Renal cortical epithelial cell (primary cell): ENCODE measurements around the gene ABLIM2. TPM values are rescaled to one million over a fixed set of nuclear protein-coding genes. Genes with fewer than 3 reads are reported as not detected.

Experiments used
- DNase-seq: peaks from one replicate; pipeline ENCODE4 v3.0.0-alpha.2; 2011; ENCODE audit warnings: low read depth
- total RNA-seq: library from RNA; depleted of rRNA; stranded (reverse); fragments of >200 nt; gene quantifications from 2 replicates; pipeline ENCODE4 v1.2.3, GENCODE V29; 2014

Gene ABLIM2
- total RNA-seq, 1 donor from 2014 or later = 6.1 TPM

DNA sequence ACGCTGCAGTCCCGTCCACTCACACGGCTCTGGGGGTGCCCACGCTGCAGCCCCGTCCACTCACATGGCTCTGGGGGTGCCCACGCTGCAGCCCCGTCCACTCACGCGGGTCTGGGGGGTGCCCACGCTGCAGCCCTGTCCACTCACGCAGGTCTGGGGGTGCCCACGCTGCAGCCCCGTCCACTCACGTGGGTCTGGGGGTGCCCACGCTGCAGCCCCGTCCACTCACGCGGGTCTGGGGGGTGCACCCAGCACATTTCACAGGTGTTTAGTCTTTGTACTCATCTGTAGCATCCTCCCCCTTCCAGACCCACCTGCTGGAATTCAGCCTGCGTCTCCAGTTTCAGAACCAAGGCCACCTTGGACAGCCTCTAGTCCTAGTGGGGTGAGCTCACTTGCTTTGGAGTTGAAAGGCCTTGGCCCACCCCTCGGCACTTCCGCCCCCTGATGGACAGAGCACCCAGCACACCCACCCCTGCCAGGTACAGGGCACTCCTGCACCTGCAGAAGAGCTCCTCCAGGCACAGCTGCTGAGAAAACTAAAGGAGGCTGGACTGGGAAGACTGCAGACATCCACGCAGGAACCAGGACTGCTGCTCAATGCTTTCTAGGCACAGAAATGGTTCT is 73.0 kb downstream of the ABLIM2 start:
- no peak for DNase-seq

DNA sequence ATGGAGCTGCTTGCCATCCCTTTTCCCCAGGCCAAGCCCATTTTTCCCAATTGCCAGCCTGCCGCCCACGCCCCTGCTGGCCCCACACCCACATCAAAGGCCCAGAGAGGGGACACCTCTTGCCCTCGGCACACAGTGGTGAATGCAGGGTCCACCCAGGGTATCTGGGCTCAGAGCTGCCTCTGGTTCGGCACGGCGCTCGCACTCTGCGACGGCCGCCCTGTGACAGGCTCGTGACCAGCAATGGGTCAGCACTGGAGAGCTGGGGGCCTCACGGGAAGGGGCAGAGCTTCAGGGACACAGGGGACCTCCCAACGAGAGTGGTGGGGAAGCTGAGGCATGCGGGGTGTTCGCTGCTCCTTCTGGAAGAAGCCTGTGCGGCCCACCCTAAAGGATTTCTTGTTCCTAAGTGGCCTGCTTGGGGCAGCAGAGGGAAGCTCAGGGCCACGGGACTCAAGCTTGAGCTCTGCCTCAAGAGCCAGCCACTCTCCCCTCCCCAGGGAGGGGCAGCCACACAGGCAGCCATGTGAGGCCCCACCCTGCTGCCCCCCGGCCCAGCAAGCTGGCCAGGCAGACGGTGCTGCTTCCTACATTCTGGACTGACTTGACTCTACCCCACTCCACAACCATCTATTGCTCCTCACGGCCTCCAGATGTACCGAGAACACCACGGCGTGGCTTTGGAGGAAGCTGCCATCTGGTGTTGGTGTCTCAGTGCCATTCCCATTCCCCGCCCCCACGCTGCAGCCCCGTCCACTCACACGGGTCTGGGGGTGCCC is 73.7 kb downstream of the ABLIM2 start:
- no peak for DNase-seq

DNA sequence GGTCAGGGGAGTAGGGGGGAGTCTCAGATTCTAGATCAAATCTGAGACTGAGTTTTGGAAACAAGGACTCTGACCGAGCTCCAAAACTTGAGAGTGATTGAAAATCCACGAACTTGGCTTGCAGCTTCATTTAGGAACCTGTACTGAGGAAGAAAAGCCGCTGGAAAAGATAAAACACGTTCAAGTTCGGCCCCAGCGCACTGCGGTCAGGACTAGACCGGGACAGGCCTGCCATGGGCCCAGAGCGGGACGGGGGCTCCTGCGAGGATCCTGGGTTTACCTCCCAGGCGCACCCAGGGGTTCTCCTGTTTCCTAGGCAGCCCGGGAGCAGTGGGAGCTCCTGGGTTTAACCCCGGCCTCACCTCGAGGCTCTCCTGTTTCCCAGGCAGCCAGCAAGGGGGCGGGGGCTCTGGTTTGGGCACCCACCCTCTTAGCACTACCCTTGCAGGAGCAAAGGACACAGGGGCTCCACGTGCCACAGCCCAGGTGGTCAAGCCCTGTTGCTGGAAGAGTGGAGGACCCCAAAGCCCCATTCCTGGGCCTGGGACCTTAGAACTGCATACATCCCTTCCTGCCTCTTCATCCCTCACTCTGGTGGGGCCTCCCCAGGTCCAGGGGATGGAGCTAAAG is 74.5 kb downstream of the ABLIM2 start:
- DNase-seq = no peak

DNA sequence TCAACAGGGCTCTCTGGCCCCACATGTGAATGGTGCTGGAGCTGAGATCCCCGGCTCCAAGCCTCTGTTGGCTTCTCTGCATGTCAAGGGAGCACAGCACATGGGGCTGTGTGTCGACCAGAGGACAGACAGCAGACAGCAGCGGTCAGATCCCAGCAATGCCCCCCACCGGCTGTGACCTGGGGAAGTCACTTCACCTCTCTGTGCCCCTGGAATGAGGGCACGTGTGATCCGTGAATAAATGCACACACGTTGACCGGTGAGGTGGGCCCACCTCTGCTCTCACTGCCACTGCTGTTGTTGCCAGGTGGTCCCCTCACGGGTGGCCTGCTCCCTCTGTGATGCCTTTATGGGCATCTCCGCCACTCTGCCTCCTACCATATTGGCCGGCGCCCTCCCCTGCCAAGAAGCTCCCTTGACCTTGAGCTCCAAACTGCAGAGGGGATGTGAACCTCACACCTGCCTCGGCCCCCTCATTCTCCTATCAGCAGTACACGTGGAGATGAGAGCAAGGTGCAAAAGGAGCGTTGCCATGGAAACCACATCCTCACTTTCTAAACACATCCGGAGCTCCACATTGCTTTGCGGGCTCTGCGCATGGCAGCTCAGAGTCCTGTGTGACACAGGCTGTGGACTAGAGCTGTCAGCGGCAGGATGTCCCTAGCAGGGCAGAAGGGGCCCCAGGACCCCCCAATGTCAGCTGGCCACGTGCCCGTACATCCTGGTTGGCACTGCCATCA is 75.4 kb downstream of the ABLIM2 start:
- DNase-seq = no peak

DNA sequence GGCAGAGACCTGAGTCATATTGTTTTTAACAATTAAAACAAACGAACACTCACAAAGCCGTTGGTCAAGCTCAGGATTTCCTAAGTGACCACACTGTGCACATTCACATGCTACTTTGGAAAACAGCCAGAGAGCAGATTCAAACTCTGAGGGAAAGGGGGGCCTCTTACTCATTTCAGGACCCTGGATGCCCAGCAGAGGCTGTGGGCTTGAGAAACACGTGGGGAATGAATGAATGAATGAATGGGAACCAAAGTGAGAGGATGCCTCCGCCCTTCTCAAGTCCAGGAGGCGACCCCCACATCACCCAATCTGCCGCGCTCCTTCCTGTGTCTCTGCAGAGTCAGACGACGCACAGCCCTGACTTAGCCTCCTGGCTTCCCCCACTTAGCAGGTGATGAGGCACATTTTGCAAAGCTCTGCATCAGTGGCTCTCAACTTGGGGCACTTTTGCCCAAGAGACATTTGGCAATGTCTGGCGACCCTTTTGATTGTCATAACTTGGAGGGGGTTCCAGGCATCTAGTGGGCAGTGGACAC is 76.0 kb downstream of the ABLIM2 start:
- DNase-seq = no peak

DNA sequence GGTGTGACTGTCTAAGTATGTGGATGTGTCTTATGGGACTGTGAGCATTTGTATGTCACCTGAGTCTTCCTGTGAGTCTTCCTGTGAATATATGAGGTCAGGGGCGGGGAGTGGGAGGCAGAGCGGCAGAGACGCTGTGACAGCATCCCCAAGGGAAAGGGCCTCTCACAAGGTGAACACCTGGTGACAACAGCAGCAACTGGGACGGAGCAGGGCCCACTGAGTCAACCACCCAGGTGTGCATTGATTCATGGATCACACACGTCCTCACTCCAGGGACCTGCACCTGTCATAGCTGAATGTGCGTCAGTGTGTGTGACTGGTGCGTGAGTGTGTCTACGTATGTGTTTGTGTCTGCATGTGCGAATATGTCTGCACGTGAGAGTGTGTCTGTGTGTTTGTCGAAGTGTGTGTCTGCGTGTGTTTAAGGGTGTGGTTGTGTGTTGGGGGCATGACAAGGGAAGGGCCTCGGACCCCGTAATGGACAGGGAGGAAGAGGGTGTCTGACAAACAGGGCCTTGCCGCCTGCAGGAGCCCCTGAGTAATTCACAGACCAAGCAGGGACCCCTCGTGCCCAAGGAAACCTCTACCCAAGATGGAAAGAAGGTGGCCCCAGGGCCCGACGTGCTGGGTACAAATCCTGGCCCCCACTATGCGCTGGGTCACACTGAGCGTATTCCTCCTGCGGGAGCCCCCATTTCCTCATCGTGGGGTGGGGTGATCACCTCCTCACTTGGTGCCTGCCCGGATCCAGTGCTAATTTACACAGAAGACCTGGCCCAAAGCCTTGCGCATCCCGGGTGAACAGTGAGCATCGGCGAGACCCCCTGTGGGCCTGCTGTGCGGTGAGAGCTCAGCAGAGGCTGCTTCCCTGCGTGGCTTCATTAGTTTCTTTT is 76.7 kb downstream of the ABLIM2 start:
- DNase-seq = no peak

DNA sequence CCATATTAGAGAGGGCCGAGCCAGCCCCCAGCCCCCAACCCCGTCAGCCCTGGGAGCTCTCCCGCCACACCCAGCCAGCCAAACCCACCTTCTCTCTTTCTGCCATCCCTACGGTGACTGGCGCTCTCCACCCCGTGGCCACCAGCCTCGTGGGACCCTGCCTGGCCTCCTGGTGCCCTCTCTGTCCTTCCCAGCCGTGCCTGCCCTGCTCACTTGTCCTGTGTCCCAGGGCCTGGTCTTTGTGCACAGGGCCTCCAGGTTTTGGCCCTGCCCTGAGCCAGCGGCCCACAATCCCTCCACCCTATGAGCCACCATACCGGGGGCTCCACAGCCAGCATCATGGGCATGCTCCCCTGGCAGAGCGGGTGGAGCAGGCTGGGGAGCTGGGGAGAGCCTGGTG is 77.4 kb downstream of the ABLIM2 start:
- DNase-seq = no peak

DNA sequence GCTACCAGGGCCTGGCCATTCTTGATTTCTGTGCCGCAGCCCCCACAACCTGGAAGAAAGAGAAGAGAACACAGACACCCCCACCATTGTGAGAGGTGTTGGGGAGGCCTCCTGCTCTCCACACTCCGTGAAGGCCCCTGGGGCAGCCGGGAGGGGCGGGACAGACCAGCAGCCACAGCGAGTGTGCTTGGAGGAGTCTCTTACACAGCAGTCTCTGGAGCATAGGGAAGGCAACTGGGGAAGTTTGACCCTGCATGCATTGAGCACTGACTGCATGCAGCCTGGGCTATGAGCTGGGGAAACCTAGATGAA is 77.9 kb downstream of the ABLIM2 start:
- DNase-seq = no peak

DNA sequence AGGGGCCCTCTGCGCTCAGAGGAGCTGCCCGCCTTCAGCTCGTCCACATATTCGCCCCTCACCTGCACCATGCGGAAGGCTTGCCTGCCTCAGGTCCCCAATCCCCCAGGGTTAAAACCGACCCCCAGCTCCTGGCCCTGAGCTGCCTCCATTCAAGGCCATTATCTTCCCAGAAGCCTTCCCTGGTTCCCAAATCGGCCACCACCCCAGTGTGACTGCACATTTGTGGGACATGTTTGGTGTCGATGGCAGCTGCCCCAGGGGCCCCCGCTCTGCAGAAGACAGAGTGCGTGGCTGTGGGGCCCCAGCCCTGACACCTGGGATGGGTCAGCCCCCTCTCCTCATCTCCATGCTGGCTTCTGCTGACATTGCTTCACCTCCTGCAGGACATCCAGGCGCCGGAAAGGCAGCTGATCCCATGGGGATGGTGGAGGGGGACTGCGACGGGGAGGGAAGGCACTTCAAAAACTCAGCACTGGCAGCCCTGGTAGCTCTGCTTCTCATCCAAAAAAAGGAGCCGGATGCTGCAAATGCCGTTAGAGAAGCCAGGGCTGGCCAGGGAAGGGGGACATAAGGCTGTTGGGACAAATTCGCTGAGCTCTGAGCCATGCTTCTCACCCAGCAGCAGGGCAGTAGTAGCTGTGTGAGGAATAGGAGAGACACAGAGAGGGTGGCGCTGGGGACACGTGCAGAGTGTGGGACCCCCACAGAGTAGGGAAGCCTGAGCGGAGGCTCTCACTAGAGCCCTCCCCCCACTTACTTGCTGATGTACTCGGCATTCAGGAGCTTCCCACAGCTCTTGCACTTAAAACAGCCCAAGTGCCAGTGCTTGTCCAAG is 78.5 kb downstream of the ABLIM2 start:
- DNase-seq = no peak

DNA sequence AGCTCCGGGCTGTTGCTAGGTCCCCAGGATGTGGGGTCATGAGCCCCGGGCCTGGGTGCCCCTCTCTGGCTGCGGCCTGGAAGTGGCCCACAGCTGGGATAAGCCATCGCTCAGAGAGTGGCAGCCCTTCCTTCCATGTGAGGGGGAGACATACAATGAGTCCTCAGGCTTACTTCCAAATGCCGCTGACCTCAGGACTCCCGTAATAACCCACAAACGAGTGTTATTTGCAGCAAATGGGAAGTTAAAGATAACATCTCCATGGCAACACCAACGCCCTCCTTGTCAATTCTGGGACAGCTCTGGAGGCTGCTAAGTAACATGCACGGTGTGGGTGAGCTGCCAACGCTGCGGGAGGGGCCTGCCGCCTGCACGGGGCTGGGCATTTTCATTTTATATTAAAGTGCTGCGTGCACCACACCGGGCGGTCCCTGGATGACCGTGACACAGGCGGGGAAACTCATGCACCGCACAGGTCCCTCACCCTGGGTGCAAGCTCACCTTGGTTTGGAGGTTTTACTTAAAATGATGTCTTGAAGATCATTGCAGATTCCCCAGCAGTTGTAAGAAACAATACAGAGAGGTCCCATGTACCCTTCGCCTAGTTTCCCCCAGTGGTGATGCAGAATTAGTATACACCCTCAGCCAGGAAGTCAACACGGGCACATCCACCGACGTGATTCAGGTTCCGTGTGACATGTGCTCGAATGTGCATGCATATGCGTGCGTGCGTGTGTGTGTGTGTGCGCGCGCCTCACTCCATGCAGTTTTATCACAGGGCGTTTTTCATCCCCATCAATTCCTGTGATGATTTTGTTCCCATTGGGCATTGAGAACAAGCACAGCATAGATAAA is 79.4 kb downstream of the ABLIM2 start:
- no peak for DNase-seq

DNA sequence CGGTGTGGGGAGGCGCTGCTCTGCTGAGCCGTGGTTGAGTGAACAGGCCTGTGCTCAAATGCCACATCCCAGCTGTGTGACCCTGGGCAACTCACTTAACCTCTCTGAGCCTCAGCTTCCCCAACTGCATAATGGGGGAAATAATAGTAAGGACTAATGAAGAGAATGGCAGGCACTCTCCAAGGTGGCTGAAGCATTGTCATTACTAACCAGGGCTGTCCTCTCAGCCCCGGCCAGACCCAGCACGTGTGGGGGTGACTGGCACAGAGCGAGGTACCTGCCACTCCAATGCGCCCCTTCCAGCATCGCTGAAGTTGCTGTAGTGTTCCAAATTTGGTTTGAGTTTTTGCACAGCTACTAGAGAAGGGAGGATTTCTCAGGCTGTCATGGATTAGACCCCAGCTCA is 80.0 kb downstream of the ABLIM2 start:
- no peak for DNase-seq

DNA sequence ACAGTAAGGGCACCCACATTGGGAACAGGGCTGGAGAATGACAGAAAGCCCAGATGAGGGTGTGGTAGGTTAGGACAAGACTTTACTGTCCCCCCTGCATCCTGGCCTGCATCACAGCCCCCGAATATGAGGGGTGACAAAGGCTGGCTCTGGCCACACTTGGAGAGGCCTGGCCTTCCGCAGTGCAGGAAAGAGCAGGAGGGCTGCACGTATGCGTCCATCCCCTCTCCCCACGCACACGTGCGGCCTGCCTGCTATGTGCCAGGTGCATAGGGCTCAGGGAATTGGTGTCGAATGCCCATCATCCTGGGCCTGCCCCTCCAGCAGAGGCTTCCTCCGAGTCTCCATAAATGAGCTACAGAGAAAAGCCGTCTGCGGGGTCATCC is 80.5 kb downstream of the ABLIM2 start:
- no peak for DNase-seq

DNA sequence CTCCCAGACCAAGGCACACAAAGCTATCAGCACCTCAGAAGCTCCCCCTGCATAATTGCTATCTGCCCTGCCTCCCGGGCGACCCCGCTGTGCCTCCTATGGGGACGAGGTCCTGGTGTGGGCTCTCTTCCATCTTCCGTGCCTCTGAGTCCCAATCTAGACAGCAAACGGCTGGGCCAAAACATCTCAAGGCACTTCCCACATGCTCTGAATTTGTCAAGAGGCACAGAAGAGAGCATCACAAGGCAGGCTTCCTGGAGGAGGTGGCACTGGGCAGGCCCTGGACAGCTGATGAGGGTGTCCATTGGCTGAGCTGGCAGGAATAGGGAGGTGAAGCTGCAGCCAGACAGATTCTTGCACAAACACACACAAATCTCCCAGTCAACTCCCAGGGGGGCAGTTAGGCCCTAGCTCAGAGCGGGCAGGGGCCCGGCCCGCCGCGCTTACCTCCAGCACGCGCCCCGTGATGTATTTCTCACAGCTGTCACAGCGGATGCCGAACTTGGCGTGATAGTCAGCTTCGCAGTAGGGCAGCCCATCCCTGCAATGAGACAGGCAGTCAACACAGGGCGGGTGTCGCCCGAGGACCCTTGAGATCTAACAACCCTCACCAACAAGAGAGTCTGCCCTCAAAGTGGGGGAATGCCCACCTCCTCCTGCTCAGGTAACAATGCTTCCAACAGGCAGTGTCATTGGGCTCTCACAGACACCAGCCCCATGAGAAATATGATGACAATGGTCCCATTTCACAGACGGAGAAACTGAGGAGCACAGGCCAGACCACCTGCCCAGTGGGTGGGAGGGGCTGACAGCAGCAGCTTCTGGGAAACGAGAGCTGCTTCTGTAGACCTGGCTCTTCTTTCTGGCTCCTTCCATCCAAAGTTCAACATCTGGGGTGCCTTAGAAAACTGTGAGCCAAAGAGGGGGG is 81.2 kb downstream of the ABLIM2 start:
- no peak for DNase-seq

DNA sequence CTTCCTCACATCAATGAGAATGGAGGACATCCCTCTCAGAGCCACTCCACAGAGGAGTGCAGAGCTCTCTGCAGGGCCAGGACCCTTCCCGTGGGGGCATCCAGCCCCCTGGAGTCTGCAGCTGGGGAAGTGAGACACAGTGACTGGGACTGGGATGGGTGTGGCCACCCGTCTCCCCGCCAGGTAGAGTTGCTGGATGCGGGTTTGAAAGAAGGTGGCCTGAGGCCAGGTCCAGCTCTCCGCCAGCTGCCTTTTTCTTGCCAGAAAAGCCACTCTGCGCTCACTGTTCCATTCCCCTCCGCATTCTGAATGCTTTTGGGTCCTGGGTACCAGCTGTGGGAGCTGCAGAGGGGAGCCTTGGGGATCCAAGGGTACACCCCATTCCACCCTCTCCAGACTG is 82.6 kb downstream of the ABLIM2 start:
- no peak for DNase-seq

DNA sequence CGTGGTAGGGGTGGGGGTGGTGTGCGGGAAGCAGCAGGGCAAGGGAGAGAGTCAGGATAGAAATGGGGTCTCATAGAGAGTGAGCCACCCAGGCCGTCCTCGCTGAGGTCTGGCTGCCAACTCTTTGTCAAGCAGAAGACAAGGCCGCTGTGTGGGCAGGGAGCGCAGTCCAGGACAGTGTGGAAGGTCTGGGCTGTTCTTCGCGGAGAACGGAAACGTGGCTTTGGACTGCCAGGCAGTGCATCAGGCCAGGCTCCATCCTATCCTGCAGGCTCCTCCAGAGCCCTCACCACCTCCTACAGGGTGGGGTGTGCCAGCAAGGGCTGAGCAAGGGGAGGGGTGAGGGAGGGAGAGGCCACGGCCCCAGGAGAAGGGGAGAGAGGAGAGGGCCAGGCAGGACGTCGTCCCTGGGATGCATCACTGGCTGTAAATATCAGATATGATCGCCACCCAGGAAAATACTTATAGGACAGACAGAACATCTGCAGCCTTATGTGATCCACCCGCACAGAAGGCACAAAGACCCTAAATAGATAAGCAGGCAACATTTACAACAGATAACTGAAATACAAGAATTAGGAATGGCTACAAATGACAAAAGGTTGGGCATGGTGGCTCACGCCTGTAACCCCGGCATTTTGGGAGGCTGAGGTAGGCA is 85.3 kb downstream of the ABLIM2 start:
- DNase-seq = no peak

DNA sequence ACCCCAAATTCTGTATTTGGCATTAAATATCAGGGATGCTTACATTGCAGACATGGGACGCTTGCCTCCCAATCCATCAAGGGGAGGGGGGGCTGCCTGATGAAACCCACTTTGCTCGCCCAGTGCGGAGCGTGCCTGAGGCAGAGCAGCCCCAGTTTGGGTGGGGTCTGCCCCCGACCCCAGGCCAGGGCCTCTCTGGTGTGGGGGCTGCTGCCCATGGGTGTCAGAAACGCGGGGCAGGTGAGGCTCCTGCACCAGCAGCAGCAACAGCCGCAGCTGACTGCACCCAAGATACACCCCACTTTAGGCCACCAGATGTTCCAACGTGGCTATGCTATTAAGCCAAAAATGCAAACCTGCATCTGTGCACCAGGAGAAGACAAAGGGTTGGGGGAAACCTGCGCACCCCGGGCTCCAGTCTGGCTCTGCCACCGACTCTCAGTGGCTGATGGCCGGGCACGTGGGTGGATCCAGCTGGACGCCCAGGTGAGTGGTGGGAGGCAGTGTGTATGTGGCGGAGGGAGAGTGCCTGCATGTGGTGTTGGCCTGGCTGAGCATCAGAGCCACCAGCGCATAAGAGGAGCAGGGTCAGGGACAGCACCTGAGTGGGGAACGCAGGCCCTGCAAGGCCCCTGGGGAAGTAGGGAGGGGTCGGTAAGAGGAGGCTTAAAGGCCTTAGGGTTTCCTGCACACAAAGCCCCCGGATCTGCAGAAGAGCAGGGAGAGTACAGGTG is 86.2 kb downstream of the ABLIM2 start:
- DNase-seq = no peak

DNA sequence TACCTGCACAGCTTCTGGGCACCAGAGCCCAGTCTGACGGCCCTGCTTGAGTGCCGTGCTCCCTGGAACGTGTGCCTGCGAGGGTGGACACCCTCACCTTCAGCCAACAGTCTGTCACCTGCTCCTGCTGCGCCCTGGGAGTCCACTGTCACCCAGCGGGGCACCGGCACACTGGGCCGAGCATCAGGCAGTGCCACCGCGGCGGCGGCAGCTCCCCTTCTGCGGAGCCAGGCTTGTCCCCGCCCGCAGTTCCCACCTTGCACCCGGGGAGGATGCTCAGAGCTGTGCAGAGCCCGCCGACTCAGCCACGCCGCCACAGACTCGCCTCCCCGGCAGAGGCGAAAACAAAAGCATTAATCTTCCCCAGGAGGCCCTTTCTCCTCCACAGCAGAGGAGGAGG is 86.8 kb downstream of the ABLIM2 start:
- no peak for DNase-seq
